OCI-LY1 (cell line): ENCODE measurements around the gene APBA1.

Source experiments
- H2AFZ ChIP-seq: fragments of 200-600 bp; sonication (generic), shearing (Covaris generic); 2 replicates; pipeline ENCODE4 v1.6.0; 2014; ENCODE audit warnings: antibody characterized with exemption, mild to moderate bottlenecking, low read length
- H3F3A ChIP-seq: fragments of 200-600 bp; sonication (generic), shearing (Covaris generic); 2 replicates; pipeline ENCODE4 v1.6.0; 2014; ENCODE audit warnings: mild to moderate bottlenecking, antibody characterized with exemption, low read length, moderate library complexity; ENCODE audit not compliant: insufficient read depth
- H3K27ac ChIP-seq: fragments of 200-600 bp; sonication (generic); 2 replicates; pipeline ENCODE4 v1.5.1; 2014; ENCODE audit warnings: low read length, mixed run types, mild to moderate bottlenecking, low read depth; ENCODE audit not compliant: poor library complexity, severe bottlenecking
- H3K27me3 ChIP-seq: fragments of 200-600 bp; sonication (generic); 2 replicates; pipeline ENCODE4 v1.6.0; 2014; ENCODE audit warnings: antibody characterized with exemption, mild to moderate bottlenecking, low read length, moderate library complexity; ENCODE audit not compliant: insufficient read depth
- H3K36me3 ChIP-seq: fragments of 200-600 bp; sonication (generic); 2 replicates; pipeline ENCODE4 v1.6.1; 2014; ENCODE audit warnings: mild to moderate bottlenecking, antibody characterized with exemption, low read length, moderate library complexity, mixed read lengths; ENCODE audit not compliant: insufficient read depth
- H3K4me1 ChIP-seq: fragments of 200-600 bp; sonication (generic); 2 replicates; pipeline ENCODE4 v1.5.1; 2014; ENCODE audit warnings: mild to moderate bottlenecking, low read length, moderate library complexity; ENCODE audit not compliant: insufficient read depth, severe bottlenecking
- H3K4me2 ChIP-seq: fragments of 200-600 bp; sonication (generic), shearing (Covaris generic); 2 replicates; pipeline ENCODE4 v1.6.1; 2014; ENCODE audit warnings: low read length
- H3K4me3 ChIP-seq: fragments of 200-600 bp; sonication (generic); 2 replicates; pipeline ENCODE4 v1.5.1; 2014; ENCODE audit warnings: low read length, low read depth, mild to moderate bottlenecking, mixed read lengths; ENCODE audit not compliant: poor library complexity, severe bottlenecking
- H3K79me2 ChIP-seq: fragments of 200-600 bp; shearing (Covaris generic); 2 replicates; pipeline ENCODE4 v1.6.1; 2016; ENCODE audit warnings: mixed run types, low read length, mixed read lengths; ENCODE audit not compliant: insufficient read depth
- H3K9ac ChIP-seq: fragments of 200-600 bp; sonication (generic), shearing (Covaris generic); 2 replicates; pipeline ENCODE4 v1.6.1; 2014; ENCODE audit warnings: mild to moderate bottlenecking, low read length, mixed read lengths
- H3K9me2 ChIP-seq: fragments of 200-600 bp; sonication (generic), shearing (Covaris generic); 2 replicates; pipeline ENCODE4 v1.6.1; 2014; ENCODE audit warnings: low read depth, mild to moderate bottlenecking, low read length, mixed read lengths
- H3K9me3 ChIP-seq: fragments of 200-600 bp; shearing (Covaris generic); 2 replicates; pipeline ENCODE4 v1.6.1; 2014; ENCODE audit warnings: low read length, mixed read lengths
- H4K20me1 ChIP-seq: fragments of 200-600 bp; sonication (generic), shearing (Covaris generic); 2 replicates; pipeline ENCODE4 v1.6.0; 2016; ENCODE audit warnings: mild to moderate bottlenecking, low read length; ENCODE audit not compliant: insufficient read depth
- CTCF ChIP-seq: fragments of 200-600 bp; sonication (generic), shearing (Covaris generic); IDR thresholded peaks from 2 replicates; pipeline ENCODE4 v1.5.1; 2017; ENCODE audit warnings: mild to moderate bottlenecking, antibody characterized with exemption, low read length, moderate library complexity, mixed read lengths
- EZH2 ChIP-seq: fragments of 200-600 bp; sonication (generic), shearing (Covaris generic); IDR thresholded peaks from 2 replicates; pipeline ENCODE4 v1.8.0; 2017; ENCODE audit warnings: borderline replicate concordance, mixed run types, mild to moderate bottlenecking, antibody characterized with exemption, low read length, moderate library complexity, mixed read lengths

The APBA1 gene

GRCh38 chr9:69649566-69650250, 22.5 kb downstream of the APBA1 start:
- no peaks in the 10 kb centered on the region for H4K20me1 ChIP-seq
- no peak overlapping the region for H3K27ac ChIP-seq
- no peaks in the 10 kb centered on the region for H3K36me3 ChIP-seq
- TF ChIP-seq CTCF: no peak
- TF ChIP-seq EZH2: no peak
- no peak overlapping the region for H3K4me2 ChIP-seq
- H3K4me1 ChIP-seq: no peaks in the 10 kb centered on the region
- H3K4me3 ChIP-seq: no peak overlapping the region
- H3K9ac ChIP-seq: no peak overlapping the region
- H3K9me2 ChIP-seq: no peaks in the 10 kb centered on the region
- H3K79me2 ChIP-seq: no peaks in the 10 kb centered on the region
- no peak overlapping the region for H2AFZ ChIP-seq
- no peaks in the 10 kb centered on the region for H3K9me3 ChIP-seq
- H3K27me3 ChIP-seq: no peaks in the 10 kb centered on the region
- H3F3A ChIP-seq: no peaks in the 10 kb centered on the region

DNA sequence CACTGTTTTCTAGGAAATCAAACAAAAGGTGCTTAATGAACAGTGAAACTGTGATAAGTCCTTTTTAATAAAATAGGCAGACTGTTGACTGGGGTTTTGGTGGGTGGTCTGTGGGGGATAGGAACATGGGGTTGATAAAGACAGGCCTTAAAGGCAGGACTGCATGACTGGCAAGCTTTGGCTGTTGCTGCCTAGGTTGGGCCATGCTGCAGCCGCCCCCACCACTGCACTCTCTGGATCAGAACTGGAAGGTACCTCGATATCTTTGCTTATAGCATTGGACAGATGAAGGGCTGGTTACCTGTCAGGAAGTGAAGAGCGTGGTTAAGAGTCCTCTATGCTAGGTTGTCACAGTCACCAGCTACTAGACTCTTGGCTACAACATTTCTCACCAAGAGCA, 24.4 kb downstream of the APBA1 start:
- Histone ChIP-seq H3K27me3 (no peaks in the 10 kb centered on the region), H3K36me3 (no peaks in the 10 kb centered on the region), H3K9ac (no peak overlapping the region), H3K27ac (no peak overlapping the region), H3K4me3 (no peak overlapping the region), H2AFZ (no peak overlapping the region), H3K9me2 (no peaks in the 10 kb centered on the region), H3K79me2 (no peaks in the 10 kb centered on the region), H3K9me3 (no peaks in the 10 kb centered on the region), H4K20me1 (no peaks in the 10 kb centered on the region), H3F3A (no peaks in the 10 kb centered on the region), H3K4me2 (no peak overlapping the region), H3K4me1 (no peaks in the 10 kb centered on the region)
- TF ChIP-seq CTCF: no peak
- TF ChIP-seq EZH2: no peak

GRCh38 chr9:69646810-69647209, 25.4 kb downstream of the APBA1 start:
- Histone ChIP-seq H3K27ac (no peak overlapping the region), H3K4me3 (no peak overlapping the region), H3K36me3 (no peaks in the 10 kb centered on the region), H3K4me1 (no peaks in the 10 kb centered on the region), H4K20me1 (no peaks in the 10 kb centered on the region), H3F3A (no peaks in the 10 kb centered on the region), H2AFZ (no peak overlapping the region), H3K27me3 (no peaks in the 10 kb centered on the region), H3K9me2 (no peaks in the 10 kb centered on the region), H3K4me2 (no peak overlapping the region), H3K79me2 (no peaks in the 10 kb centered on the region), H3K9me3 (no peaks in the 10 kb centered on the region), H3K9ac (no peak overlapping the region)
- TF ChIP-seq EZH2 (no peak), CTCF (no peak)
